ENCODE results near the gene TARM1.

DNA sequence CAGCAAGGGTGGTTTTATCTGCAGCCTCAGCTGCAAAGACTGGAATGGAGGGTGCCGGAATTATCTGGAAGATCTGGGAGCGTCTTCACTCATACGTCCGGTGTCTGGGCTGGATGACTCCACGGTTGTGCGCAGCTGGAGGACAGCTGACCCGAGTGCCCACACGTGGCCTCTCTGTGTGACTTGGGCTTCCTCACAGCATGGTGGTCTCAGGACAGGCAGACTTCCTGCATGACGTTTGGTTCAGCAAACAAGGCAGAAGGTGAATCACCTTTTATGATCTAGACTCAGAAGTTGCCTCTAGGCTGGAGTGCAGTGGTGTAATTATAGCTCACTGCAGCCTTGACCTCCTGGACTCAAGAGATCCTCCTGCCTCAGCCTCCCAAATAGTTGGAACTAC is 56.5 kb downstream of the TARM1 start:
- TF ChIP-seq, protein P1, sequence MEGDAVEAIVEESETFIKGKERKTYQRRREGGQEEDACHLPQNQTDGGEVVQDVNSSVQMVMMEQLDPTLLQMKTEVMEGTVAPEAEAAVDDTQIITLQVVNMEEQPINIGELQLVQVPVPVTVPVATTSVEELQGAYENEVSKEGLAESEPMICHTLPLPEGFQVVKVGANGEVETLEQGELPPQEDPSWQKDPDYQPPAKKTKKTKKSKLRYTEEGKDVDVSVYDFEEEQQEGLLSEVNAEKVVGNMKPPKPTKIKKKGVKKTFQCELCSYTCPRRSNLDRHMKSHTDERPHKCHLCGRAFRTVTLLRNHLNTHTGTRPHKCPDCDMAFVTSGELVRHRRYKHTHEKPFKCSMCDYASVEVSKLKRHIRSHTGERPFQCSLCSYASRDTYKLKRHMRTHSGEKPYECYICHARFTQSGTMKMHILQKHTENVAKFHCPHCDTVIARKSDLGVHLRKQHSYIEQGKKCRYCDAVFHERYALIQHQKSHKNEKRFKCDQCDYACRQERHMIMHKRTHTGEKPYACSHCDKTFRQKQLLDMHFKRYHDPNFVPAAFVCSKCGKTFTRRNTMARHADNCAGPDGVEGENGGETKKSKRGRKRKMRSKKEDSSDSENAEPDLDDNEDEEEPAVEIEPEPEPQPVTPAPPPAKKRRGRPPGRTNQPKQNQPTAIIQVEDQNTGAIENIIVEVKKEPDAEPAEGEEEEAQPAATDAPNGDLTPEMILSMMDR (IDR thresholded peaks at IDR 0.05), result no peak
- TF ChIP-seq EZH2 (IDR thresholded peaks at IDR 0.05; ENCODE audit: borderline replicate concordance, insufficient read depth, low read depth, low read length, poor library complexity, severe bottlenecking), result no peak
